GM18502 (cell line): ENCODE measurements around the gene CRY2.

ENCODE experiments used
- ATAC-seq: cut with Tn5 transposase; IDR thresholded peaks from one replicate; pipeline ENCODE4 v1.9.1; 2021; ENCODE audit warnings: mild to moderate bottlenecking; ENCODE audit not compliant: unreplicated experiment, poor library complexity

CRY2 gene

DNA sequence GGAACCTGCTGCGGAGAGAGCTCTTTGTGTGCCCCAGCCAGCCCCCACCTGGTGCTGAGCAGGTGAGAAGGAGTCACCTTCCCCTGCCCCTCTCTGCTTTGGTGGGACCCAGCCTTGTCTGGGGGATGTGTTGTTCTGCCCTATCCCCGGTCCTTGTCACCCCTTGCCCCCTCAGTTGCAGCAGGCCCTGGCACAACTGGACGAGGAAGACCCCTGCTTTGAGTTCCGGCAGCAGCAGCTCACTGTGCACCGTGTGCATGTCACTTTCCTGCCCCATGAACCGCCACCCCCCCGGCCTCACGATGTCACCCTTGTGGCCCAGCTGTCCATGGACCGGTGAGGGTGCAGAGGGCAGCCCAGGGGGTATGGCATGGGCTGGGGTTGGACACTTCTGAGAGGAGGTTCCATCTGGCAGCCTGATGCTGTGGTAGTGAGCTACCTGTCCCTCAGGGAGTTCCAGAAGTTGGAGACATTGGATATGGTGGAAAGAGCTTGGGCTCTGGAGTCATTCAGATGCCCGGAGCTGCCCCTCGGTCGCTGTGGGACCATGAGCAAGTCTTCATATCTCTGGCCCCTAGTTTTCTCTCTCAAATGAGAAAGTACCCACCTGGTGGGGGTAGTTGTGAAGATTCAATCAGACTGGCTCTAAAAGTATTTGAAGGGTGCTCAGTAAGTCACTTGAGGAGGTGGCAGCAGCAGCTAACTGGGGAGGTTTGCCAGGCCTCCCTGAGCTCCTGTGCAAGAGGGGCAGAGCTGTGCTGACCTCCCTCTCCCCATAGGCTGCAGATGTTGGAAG is 79.5 kb downstream of the CRY2 start:
- ATAC-seq, result no peak

DNA sequence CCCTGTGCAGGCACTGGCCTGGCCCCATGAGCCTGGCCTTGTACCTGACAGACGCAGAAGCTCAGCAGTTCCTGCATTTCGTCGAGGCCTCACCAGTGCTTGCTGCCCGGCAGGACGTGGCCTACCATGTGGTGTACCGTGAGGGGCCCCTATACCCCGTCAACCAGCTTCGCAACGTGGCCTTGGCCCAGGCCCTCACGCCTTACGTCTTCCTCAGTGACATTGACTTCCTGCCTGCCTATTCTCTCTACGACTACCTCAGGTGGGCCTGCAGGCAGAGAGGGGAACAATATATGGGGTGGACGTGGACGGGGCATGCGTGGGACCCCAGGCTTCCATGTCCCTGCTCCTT is 80.0 kb downstream of the CRY2 start:
- ATAC-seq, result no peak

DNA sequence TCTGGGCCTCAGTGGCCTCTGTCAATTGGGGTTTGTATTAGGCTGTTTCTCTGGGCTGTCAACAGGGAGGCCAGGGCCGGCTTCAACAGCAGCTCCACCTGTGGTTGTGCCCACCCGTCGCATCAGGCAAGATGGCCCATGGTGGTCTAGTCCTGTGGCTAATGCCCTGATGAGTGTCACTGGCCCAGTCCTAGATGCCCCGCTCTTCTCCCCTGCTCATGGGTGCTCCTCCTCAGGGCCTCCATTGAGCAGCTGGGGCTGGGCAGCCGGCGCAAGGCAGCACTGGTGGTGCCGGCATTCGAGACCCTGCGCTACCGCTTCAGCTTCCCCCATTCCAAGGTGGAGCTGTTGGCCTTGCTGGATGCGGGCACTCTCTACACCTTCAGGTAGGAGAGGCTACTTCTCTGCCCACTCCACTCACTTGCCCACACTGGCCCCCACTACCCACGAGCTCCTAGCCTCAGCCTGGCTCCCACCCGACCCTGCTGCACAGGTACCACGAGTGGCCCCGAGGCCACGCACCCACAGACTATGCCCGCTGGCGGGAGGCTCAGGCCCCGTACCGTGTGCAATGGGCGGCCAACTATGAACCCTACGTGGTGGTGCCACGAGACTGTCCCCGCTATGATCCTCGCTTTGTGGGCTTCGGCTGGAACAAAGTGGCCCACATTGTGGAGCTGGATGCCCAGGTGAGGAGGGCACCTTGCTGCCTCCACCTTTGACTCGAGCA is 80.6 kb downstream of the CRY2 start:
- no peak for ATAC-seq

DNA sequence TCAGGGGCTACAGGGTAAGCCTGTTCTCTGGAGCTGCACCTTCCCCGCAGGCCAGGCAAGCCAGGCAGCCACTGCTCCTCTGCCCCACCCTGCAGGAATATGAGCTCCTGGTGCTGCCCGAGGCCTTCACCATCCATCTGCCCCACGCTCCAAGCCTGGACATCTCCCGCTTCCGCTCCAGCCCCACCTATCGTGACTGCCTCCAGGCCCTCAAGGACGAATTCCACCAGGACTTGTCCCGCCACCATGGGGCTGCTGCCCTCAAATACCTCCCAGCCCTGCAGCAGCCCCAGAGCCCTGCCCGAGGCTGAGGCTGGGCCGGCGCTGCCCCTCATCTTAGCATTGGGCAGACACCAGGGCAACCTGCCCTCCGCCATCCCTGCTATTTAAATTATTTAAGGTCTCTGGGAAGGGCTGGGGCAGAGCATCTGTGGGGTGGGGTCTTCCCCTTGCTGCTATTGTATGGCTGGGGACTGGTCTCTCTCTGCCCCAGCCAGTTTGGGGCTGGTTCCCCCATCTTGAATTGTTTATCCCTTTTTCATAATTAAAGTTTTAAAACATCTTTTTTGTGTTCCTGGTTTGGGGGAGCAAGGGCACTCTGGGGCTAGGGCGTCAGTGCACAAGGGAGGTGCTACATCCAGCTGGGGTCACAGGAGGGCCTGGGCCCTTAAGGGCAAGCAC is 81.4 kb downstream of the CRY2 start:
- no peak for ATAC-seq

DNA sequence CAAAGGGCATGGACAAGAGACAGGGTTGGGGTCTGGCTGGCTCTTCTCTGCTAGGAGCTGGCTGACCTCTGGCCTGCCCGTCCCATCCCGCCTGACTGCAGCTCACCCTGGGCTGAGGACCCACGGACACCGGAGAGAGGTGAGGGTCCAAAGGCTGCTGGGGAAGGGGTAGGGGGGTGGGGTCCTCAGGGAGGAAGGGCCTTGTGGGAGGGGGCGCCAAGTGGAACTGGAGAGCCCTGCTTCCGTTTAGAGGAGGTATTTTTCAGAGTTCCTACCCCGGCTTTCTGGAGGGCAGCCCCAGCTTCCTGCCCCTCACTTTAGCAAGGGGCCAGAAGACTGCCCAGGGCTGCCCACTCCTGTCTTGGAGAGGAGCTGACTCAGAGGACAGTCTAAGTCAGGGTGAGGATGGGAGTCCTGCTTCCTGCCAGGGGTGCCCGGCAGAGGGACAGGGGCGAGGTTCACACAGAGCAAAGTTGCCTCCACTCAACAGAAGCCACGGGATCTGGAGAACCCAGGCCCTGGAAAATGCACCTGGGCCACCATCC is 82.3 kb downstream of the CRY2 start:
- no peak for ATAC-seq

DNA sequence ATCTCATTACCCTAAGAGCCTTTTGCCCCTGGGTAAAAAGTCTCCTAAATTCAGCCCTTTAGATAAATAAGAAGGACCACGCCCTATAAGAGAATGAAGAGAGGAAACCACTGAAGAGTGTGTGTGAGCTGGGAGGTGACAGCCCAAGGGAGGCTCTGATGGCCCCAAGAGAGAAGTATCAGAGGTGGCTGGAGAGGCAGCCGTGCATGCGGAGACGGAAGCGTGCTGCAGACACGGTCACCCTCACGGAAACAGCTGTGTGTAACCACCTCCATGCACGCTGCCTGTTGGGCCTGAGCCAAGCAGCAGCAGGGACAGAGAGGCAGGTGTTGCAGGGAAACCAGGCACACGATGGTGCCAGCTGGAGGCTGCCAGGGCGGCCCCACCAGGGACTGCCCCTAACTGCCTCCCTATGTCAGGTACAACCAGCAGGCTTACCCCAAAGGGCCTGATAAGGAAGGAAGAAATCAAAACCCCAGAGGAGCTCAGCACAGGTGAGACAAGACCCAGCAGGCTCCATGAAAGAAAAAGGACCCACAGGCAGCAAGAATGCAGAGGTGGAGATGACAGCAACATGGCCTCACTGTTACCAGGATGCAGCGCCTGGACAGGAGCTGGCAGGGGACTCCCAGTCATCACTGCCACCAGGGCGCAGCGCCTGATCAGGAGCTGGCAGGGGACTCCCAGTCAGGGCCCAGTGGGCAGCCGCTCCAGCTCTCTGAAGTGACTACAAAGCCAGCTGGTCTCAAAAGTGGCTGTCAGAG is 82.9 kb downstream of the CRY2 start:
- peak; percentile 94 for ATAC-seq

DNA sequence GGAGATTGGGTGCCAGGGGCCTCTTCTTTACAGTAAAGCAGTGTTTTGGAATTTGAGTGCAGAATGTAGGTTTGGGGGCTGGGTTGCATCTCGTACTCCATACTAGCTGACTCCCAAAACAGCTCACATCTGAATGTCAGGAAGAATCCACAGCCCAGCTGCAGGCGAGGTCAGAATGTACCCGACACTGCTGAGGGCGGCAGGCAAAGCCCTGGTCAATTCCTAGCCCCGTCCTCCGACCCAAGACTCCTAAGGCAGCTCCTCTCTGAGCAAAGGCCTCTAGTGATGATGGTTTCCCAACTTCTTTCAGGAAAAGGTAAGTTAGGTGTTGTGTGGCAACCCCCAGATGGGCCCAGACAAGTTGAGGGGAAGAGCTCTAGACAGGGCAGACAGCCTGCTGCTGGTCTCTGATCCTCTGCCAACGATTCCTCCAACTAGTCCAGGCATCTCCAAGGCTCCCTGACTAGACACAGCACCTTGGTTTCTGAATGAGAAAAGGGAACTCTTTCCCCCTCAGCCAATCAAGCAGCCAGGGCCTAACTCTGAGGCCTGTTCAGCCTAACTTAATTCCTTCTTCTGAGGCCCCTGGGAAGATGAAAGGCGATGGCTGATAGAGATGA is 83.8 kb downstream of the CRY2 start:
- no peak for ATAC-seq

DNA sequence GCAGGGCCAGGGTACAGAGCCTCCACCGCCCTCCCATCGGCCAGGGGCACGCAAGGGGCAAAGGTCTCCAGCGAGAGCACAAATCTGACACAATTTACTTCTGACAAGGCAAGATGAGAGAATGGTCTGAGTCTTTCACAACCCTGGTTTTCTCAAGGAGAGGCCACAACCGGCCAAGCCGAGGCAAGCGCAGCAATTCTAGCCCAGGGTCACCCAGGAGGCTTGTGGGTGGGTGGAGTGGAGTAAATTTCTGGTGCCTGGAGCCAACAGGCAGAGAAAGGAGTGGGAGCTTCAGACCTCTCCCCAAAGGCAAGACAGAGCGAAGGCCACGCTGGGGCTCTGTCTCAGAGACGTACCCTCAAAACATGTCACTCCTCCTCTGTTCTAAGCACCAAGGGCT is 84.5 kb downstream of the CRY2 start:
- ATAC-seq, result no peak

DNA sequence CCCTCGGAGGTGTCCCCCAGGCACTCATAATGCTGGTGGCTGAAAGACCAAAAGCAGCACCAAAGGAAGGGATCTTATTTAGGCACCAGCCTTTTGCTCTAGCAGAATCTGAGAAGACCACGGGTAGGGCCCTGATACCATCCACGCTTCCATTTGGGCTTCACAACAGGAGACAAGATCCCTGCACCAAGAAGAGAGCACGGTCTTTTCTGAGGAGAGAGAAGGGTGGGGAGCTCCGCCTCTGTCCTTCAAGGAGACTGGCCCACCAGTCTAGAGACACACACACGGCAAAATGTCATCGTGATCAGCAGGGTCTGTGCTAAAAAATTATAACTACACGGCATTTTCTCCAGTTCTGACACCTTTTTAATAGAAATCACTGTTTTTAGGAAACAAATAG is 84.9 kb downstream of the CRY2 start:
- no peak for ATAC-seq
